T-helper 1 cell treated with Interleukin-12 subunit alpha and Interleukin-12 subunit beta and Interleukin-4 antibody, amounts not matched to agents 30 ng/mL and 1 ng/mL, for 36 hours (primary cell): ENCODE results near the gene ASTN1. TPM values are rescaled to one million over a fixed set of nuclear protein-coding genes. Genes with fewer than 3 reads are reported as not detected.

ENCODE experiments used
- intact Hi-C: fragments of 100-400 bp; cut with micrococcal nuclease; formaldehyde crosslinking; loops from one replicate; pipeline ENCODE4 v1.15.1; 2024
- total RNA-seq: library from RNA; stranded (reverse); gene quantifications from 2 replicates; pipeline ENCODE4 v1.2.3, GENCODE V29; 2022

The ASTN1 gene
- total RNA-seq, 1 donor from 2014 or later: not detected

DNA sequence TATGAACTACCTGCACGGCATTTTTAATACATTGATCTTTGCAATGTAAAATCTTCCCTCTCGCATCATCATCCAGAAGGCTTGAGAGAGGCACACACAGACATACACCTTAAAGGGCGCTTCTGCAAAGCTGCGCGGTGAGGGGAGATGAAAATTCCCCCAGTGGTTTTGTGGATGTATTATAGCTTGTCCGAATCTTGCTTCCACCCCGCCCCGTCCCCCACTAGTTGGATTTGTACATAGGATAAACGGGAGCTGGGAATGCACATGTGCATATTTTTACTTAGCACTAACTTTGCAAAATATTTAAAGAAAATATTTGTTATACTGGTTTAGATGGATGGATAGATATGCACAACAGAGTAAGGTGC is 542 bp upstream of the ASTN1 start:
- intact Hi-C loops: no loop called here

DNA sequence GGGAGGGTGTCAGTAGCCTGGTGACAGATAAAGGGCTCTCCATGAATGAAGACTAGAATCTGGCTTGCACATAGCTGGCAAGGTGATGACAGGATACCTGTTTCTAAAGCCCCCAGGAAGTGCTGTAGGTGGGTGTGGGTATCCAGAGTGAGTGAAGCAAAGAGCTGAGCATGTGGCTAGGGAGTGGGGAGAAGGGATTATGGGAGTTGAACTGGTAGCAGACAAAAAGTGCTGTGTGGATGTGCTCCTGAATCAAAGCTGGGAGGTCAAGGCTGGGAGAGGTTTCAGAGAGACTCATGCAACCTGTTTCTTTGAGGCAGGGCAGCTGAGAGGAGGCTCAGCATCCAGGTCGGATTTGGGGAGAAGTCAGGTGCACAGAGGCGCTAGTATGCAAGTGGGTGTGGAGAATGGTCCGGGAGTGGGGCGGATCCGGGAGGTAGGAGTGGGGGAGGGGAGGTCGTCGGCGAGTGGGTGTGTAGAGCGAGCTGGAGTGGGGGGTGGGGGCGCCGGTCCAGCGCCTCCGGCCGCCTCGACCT is 600 bp downstream of the ASTN1 start:
- intact Hi-C loops: no loop called here

DNA sequence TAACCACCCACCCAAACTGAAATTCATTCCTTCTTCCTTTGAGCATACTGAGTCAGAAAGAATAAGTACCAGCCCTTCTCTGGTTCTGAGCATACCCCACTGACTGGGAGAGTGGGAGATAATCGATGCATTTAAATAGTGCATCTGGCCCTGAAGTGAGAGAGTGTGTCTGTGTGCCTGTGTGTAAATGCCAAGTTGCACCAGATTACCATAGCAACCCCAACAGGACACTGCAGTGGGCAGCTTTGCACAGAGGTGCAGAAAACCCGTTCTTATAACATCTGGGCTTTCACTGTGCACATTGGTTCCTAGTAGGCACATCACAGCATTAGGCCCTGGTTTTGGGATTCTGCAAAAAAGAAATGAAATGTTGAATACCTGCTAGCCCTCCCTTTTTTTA is 2.3 kb downstream of the ASTN1 start:
- intact Hi-C loops: no loop called here

DNA sequence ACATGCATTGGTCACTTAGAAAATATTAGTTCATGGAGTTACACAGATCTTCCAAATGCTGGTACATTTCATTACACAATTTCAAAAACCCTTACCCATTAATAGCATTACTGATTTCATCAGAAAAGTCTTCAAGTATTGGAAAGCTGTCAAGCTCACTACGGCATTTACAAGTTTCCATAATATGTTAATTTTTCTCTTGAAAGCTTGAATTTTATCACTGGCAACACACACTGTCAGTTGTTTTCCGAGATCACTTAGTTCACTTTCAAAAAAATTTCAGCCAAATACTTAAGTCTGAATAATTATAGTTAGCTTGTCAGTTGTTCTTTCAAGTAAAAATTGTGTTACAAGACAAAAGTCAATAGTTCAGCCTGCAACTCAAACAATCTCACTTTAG is 18.0 kb downstream of the ASTN1 start:
- intact Hi-C loops: no loop called here

DNA sequence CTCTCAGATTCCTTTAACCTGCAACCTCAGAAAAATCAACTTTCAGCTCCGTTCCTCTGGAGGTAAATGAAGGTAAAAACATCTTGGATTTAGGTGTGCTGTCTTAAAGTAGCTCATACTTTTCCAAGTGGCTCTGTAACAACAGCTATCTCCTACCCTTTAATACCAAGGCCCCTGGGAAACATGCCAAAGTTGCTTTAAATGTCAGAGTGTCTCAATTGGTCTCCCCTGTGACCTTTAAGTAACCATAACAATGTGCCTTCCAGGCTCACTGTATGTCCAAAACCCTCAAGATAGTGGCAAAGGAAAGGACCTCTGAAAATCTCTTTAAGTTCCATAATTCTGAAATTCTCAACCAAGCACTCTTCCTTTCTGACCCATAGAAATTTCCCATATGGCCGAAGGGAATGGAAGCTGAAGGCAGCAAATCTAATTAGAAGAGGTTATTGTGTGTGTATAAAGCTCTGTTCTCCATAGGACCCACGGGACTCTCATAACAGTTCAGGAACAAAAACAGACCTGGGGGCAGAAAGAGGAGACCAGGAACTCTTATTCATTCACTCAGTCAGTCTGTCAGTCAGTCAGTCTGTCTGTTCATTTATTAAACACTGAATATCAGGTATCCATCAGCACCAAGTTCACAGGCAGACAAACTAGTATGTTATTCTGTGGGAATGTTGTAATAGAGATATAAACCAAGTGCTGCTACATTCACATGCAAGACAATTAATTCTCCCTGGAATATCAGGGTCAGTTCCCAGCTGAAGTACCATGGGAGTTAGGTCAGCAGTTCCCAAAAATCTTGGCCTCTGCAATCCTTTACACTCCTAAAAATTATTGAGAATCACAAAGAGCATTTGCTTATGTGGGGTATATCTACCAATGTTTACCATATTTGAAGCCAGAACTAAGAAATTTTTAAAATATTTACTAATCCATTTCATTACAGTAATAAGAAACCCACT is 19.1 kb downstream of the ASTN1 start:
- intact Hi-C loops: no loop called here

DNA sequence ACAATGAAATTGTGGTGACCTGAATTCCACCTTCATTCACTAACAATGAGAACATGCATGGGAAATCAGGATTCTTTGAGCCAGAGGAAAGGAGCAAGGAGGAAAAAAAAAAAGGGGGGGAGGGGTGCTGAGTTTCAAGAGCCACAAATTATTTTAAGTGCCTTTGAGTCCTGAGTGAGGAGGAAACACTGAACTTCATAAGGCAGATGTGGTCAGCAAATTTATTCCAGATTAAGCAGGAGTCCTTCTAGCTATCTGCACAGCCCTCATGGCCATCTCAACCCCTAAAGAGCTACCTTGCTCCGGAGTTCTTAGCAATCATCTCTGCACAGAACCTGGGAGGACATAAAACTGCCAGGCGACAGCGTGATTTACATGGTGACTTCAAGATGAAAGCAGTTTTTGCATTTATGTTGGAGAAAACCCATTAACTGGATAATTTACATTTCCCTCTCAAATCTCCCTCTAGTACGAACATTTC is 21.7 kb downstream of the ASTN1 start:
- intact Hi-C loops: no loop called here

DNA sequence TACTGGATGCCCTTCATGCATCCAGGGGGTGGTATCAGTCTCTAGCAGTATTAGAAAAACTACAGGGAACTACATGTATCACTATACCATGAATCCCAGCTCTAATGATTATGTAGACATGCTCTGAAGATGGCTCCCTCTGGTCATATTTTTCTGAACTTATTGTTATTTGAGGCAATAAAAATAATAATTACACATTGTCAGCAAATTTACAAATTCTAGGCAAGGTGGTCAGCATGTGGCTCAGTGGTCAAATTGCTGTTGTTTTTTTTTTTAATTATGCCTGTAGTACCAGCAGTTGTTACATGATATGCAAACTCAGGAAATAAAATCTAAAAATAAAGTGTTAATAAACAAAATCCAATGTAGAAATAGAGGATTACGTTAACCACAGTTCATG is 22.5 kb downstream of the ASTN1 start:
- intact Hi-C loops: no loop called here

DNA sequence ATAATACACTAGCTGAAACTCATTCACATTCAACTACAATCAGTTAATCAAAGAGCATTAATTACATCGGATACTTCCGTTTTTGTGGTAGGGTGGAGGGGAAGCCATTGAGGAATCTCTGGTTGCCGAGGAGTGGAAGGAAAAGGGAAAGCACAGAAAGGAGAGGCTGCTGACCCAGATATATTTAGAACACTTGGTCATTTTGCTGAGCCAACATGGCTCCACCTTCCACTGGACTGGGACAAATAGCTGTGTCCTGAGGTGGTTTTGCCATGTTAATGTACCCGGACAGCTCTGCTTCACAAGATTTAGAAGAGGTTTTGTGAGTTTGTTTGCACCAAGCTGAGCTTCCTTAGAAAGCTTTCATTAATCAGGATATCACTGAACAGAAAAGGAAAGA is 26.2 kb downstream of the ASTN1 start:
- intact Hi-C loops: no loop called here

DNA sequence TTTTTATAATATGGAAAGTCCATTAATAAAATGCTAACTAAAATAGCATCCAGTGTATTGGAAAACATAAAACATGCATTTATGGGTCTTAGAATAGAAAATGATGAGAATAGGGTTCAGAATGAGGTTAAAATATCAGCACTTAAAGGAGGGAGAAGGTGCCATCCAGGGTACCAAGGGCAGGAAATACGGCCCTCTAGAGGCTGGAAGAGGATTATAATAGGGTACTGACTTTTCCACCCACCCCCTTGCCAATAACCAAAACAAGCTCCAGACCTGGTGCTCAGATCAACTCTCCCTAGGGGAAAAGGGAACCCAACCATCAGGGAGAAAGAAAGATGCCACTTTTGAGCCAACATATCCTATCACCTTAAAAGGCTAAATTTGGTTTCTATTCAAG is 26.7 kb downstream of the ASTN1 start:
- intact Hi-C loops: no loop called here

DNA sequence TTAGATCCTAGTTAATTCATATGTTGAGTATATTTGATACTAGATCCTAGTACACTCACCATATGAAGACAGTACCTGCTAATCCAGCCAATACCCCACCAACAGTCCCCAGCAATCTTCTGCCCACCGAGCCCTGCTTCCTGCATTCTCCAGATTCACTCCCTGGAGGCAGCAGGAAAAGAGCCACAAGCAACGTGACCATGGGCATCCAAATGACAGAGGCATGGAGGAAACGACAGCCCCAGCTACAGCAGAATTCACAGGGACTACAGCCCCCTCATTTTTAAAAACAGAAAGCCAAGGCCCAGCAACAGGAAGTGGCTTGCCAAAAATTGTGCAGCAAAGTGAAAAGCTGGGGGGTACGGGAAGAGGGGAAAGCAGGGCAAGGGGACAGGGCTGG is 29.3 kb downstream of the ASTN1 start:
- intact Hi-C loops: no loop called here

DNA sequence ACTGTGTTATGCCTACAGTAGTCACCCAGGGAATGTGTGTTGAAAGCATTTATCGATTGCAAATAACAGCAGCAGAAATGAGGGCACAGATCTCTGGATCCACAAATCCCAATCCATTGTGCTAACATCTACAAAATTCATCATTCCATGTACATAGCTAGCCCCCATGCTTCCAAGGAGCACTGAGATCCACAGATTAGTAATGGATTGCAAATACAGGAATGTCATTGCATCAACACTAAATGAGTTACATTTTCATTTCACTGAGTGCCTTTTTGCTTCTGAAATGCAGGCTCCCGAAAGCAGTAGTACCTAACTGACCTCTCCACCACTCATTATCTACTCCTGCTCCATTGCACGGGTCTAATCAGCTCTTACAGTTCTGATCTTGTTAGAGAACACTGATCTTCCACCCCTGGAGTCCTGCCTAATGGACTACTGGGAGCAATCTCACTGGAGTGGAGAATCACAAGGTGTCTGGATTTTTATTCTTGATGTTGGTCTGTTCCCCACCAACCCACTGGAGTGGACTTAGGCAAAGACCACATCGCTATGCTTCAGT is 30.5 kb downstream of the ASTN1 start:
- intact Hi-C loops: no loop called here

DNA sequence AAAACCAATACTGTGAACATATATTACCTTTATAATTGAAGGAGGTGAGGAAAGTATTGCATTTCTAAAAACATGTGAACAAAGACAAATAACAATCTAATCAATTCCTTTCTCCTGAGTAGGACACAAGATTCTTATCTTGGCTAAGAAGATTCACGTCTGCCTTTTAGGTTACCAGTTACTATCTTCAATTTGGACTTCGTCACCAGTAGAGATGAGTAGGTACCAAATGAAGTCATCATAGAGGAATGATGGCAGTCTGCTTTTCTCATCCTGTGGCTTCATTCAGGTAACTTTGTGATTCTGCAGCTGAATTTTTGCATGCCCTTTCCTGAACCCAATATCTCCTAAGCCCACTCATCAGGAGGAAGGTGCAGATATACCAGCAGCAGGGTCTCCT is 32.4 kb downstream of the ASTN1 start:
- intact Hi-C loops: no loop called here

DNA sequence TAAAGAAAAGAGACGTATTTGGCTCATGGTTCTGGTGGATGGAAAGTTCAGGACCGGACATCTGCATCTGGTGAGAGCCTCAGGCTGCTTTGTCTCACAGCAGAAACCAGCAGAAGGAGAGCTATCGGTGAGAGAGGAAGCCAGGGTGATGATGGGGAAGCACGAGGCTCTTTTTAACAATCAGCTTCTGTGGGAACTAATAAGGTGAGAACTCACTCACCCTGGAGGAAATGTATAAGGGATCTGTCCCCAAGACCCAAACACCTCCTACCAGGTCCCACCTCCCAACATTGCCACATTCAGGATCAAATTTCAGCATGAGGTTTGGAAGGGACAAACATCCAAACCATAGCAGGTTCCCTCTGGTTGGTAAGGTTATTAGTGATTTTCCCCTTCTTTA is 32.8 kb downstream of the ASTN1 start:
- intact Hi-C loops: no loop called here

DNA sequence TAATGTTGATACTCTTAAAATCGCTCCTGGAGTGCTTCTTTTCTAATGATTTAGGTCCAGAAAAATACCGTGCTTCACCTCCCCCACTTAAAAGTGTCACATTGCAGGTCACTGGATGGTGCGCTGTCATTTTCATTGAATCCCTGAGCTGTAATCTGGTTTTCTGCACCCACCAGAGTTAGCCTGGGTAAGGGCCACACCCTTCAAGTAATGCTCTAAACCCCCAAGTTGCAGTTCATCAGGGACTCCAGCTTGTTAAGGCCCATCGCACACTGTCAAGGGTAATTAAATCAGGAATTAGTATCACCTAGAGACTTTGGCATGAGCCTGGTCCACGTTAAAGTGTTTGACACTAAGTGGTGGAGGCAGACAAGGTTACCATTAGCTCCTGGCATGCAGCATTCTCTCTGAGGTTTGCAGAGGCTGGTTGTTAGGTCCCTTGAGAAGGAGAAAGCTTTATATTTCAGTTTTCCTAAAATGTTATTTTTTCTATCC is 34.0 kb downstream of the ASTN1 start:
- intact Hi-C loops: no loop called here

DNA sequence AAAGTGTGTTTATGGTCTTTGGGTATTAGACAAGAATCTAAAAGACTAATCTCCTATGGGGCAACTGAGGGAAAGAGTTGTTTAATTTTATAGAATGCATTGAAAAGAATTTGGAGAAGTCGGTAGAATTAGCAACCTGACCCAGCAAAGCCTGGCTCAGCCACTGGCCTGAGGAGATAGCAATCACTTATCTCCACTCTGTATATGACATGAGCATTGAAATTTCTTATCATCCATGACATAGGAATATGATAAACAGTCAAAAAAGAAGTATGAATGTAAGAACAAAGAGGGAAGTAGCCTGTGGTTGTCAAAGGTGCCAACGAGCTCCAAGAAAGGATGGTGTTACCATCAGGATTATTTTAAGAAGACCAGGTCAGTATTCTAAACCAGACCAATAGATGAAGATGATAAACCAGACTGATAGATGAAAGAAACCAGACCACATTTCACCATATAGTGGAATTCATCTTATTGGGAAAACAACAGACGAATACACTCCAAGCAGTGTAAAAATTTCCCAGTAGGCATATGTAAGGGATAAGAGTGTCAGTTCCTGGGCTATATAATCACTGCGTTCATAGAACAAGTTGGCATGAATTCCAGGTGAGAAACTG is 35.7 kb downstream of the ASTN1 start:
- intact Hi-C loops: no loop called here

DNA sequence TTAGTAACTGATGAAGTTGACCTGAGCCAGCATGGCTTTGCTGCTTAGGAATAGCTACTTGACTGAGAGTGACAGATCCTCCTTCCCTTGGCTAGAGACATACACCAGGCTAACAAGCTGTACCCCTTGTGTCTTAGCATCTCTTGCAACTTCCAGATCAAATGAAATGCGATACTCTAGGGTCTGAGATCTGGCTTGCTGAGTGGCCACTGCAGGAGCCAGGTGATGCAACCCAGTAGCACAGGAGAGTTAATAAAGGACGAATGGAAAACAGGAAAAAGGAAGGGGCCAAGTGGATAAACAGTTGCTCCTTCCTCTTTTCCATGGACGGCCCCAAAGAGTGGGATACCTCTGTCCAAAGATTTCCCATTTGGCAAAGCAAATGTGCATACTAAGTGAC is 38.2 kb downstream of the ASTN1 start:
- intact Hi-C loops: no loop called here

DNA sequence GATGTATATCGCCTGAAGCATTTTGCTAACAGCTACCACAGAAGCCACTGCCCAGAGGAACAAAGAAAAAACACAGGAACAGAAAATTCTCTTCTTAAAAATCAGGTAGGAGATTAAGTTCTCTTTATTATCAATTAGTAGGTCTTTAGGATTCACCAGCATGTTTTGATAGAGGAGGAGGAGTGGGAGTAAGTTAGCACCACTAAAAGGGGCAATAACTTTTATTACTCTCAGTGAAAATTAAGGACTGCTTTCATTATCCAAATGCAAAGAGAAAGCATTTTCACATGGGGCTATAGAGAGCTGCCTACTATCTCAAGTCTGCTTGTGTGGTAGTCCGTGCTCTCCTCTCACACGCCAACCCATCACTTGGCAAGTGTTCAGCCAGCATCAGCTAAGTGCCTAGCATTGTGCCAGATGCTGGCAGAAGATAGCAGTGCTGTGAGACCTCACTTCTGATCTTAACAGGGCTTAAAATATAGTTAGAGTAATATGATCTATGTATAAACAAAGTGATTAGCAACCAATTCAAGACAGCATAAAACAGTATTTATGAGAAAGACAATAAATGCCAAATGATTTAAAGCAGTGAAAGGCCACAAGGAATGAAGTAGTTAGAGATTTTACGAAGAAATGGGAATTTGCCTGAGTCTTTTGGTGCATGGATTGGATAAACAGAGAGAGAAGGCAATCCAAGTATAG is 39.8 kb downstream of the ASTN1 start:
- intact Hi-C loops: no loop called here

DNA sequence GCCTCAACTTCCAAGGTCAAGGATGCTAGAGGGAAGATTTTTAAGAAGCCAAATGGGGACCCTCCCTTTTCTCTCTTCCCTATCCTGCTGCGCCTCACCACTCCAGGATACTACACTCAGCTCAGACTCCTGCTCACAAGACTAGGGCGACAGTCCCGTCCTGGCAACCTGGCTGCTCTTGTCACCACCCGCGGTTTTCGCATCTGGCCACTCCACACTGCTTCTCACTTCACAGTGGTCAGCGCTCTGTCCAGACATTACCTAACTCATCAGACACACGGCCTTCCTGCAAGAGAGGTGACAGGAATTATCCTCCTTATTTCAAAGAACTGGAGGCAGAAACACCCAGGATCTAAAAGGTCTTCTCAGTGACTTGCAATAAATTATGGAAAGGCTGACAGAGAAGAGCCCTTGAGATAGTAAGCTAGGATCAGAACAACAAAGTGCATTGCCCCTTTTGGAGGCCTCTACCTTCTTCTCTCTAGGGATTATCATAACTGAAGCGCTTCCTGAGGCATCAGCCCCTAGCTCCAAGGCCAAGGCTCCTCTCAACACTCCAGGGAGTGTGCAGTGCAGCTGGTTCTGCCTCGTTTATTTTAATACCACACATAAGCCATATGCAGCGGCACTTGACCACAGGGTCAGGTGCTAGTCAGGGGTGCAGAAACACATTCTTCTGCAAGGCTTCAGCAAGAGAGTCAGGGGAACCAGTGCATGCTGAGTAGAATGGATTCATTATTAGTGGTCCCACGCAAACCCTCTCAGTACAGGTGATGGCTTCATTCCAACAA is 41.9 kb downstream of the ASTN1 start:
- intact Hi-C loops: no loop called here

DNA sequence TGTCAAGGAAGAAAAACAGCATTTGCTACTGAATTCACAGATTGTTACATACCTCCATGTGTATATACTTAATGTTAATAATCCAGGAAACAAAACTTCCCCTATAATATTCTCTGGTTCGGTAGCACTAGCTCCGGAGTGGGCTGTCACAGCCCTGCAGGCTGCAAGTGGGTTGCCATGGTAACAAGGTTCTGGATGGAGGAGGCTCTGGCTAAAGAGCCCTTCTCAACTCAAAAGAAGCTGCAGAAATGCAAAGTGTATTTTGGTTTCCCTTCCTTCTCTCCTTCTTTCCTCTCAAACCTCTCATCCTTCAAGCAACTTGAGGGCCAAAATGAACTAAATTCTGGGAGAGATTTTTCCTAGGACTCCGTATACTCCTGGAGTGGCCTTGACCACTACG is 45.2 kb downstream of the ASTN1 start:
- intact Hi-C loops: no loop called here

DNA sequence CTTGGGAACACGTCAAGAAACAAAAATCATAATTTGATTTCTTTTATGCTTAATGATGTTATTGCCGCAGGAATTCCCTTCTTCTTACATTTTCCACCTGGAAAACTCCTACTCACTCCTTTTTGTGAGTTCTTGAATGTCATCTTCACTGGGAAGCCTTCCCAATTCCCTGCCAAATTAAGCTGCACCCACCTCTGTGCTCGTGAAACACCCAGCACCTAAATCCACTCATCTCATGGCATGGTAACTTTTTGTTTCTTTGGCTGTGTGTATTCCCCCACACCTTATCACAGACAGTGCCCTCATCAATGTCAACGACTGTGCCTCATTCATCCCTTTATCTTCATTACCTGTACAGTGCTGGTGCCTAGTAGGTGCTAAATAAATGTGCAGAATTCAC is 45.6 kb downstream of the ASTN1 start:
- intact Hi-C loops: no loop called here

DNA sequence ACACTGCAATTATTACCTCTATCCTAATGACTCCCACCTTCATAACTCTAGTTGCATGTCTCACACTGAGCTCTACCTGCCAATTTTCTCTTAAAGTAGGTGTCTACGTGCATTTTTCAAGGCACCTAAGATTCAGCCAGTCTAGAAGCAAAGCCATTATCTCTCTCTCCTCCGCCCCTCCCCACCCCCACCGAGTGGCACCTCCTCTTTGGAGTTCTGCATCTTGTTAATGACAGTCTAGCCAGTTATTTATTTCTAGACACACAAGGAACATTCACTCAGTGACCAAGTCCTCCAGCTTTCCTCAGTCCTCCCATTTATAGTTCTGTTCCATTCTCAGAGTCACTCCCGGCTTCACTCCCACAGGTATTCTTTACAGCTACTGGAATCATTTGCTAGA is 47.6 kb downstream of the ASTN1 start:
- intact Hi-C loops: no loop called here
